GM19043 (cell line): ENCODE results near the gene ARHGAP35.
"Not testable (repeated sequence)": the region's sequence is repeated elsewhere in the genome, so short reads cannot be mapped to it uniquely, and the experiment has no call there.

ENCODE experiments used
- ATAC-seq: cut with Tn5 transposase; IDR thresholded peaks from one replicate; pipeline ENCODE4 v1.9.1; 2021; ENCODE audit warnings: low read depth; ENCODE audit not compliant: unreplicated experiment

The ARHGAP35 gene

DNA sequence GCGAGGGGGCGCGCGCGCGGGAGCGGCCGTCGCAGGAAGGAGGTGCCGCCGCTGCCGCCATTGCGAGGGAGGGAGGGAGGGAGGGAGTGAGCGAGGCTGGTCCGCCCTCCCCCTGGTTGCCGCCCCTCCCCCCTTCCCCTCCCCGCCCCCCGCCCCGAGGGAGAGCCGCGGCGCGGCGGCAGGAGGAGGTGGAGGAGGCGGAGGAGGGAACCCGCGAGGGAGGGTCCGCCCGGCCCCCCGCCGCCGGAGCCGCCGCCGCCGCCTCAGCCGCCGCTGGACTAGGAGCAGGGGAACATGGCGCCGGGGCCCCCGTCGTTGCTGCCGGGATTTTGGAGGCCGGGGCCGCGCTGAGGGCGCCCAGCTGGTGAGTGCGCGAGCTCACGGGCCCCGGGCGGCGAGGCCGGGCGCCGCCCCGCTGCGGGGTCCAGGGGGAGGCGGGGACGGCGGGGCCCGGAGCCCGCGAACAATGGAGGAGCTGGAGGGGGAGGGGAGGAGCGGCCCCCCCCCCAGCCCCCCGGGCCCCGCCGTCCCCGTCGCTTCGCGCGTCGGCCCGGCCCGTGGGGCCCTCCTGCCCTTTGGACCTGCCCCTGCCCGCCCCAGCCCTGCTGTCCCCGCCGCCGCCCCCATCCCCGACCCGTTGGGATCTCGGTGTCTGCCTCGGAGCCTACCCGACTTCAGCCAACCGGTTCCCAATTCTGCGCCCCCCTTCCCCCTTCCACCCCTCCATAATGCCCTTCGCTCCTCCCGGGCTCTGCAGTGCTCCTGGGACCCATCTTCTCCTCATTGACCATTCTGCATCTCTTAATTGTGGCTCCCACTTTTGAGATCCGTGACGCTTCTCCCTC is at the start of gene ARHGAP35:
Gene ARHGAP35, plus strand, starts transcription at position 152 of the 845 bp plus-strand sequence. CDS start 57,679 bp downstream, outside the sequence.
- ATAC-seq, result no peak

- ATAC-seq, result no peak
Observed at GRCh38 chr19:46812977-46813838, 47.6 kb upstream of the ARHGAP35 start.

DNA sequence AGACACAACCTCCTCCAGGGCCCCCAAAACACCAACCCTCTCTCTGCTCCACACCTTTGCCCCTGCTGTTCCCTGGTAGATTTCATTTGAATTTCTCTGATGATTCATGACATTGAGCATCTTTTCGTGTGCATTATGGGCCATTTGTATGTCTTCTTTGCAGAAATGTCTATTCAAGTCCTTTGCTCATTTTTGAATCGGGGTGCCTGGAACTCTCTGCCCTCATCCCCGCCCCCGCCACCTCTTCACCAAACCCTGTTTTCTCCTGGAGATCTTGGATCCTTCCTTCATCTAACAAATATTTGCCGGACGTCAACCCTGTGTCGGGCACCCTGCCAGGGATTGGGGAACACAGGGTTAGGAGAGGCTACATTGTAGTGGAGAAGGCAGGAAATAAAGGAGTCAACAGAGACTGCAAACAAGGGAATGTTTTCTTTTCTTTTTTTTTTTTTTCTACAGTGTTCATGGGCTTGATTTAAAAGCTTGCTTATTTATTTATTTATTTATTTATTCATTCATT is 46.9 kb upstream of the ARHGAP35 start:
- ATAC-seq, result no peak

- ATAC-seq, result no peak
Observed at GRCh38 chr19:46815833-46816627, 44.8 kb upstream of the ARHGAP35 start.

DNA sequence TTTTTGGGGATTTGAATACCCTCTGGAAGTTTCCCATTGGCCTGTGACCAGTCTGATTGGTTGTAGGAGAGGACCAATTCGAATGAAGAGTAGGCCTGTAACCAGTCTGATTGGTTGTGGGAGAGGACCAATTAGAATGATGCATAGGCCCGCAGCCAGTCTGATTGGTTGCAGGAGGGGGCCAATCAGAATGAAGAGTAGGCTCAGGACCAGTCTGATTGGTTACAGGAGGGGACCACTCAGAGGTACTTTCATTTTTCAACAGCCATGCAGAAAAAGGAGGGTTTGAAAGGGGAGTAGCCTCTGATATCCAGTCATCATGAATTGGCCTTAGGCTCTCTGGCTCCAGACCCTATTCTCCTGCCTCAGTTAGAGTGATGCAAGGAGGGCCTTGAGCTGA is 42.0 kb upstream of the ARHGAP35 start:
- no peak for ATAC-seq

- ATAC-seq, result peak; percentile 54
Observed at GRCh38 chr19:46821512-46822409, 39.0 kb upstream of the ARHGAP35 start.

DNA sequence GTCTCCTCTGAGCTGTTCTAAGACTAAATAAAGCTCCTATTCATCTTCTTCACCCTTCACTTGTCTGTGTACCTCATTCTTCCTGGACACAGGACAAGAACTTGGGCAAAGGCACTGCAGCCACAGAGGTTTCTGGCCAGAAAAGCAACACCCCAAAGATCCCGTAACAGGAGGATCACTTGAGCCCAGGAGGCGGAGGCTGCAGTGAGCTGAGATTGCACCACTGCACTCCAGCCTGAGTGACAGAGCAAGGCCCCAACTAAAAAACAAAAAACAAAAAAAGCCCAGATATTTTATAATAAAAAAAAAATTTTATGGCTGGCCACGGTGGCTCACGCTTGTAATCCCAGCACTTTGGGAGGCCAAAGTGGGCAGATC is 38.4 kb upstream of the ARHGAP35 start:
- not testable (repeated sequence) for ATAC-seq

- ATAC-seq, result no peak
Observed at GRCh38 chr19:46823049-46823448, 37.7 kb upstream of the ARHGAP35 start.

GRCh38 chr19:46824890-46825730 is 35.7 kb upstream of the ARHGAP35 start:
- ATAC-seq, result no peak

GRCh38 chr19:46825731-46826055 is 35.1 kb upstream of the ARHGAP35 start:
- no peak for ATAC-seq

GRCh38 chr19:46828484-46828883 is 32.3 kb upstream of the ARHGAP35 start:
- ATAC-seq, result no peak

GRCh38 chr19:46830864-46831263 is 29.9 kb upstream of the ARHGAP35 start:
- ATAC-seq, result no peak

DNA sequence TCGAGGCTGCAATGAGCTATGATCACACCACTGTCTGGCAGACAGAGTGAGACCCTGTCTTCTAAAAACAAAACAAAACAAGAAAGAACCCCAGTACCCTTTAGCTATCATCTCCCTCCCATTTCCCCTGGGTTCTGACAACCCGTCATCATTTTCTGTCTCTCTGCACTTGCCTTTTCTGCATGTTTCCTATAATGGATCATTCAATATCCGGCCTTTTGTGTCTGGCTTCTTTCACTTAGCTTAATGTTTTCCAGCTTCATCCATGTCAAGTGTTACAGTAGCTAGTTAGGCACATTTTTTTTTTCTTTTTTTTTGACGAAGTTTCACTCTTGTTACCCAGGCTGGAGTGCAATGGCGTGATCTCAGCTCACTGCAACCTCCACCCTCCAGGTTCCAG is 26.7 kb upstream of the ARHGAP35 start:
- ATAC-seq, result no peak

DNA sequence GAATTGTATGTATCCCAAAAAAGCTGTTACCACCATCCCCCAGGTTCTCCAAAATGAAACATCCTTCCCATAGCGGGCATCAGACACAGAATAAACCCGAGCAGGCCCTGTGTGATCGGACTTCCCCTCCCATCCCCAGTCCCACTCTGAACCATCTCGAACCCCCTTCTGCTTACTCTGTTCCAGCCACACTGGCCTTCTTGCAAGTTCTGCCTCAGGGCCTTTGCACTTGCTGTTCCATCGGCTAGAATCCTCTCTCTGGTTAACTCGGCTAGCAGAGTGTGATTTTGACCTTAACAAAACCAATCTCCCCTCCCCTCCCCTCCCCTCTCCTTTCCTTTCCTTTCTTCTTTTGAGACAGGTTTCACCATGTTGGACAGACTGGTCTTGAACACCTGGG is 25.8 kb upstream of the ARHGAP35 start:
- ATAC-seq, result no peak

DNA sequence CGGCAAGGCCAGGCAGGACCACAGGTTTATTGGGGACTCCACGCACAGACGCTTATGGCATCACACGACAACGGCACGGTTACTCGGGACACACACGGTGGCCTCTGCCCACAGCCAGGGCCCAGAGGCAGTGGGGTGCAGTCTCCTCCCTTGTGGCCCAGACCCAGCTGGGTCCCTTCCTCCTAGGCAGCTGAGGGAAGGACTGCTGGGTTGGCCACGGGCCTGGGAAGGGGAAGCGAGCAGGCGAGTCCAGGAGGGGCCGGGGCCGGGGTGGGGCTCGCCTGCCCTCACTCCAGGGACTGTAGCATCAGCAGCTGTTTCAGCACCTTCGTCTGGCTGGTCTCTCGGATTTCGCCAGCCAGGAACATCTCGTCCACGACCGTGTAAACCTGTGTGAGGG is 22.6 kb upstream of the ARHGAP35 start:
- no peak for ATAC-seq

- ATAC-seq, result no peak
Observed at GRCh38 chr19:46839752-46840497, 20.9 kb upstream of the ARHGAP35 start.

DNA sequence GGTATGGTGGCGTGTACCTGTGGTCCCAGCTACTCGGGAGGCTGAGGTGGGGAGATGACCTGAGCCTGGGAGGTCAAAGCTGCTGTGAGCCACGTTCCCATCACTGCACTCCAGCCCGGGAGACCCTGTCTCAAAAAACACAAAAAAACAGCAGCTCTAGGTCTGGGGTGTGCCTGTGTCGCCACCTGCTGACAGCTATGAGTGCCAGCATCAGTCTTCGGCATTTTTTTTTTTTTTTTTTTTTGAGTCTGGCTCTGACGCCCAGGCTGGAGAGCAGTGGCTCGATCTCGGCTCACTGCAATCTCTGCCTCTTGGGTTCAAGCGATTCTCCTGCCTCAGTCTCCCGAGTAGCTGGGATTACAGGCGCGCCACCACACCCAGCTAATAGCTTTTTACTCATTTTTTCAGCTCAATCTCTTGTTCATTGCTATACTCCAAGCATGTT is 20.3 kb upstream of the ARHGAP35 start:
- no peak for ATAC-seq

DNA sequence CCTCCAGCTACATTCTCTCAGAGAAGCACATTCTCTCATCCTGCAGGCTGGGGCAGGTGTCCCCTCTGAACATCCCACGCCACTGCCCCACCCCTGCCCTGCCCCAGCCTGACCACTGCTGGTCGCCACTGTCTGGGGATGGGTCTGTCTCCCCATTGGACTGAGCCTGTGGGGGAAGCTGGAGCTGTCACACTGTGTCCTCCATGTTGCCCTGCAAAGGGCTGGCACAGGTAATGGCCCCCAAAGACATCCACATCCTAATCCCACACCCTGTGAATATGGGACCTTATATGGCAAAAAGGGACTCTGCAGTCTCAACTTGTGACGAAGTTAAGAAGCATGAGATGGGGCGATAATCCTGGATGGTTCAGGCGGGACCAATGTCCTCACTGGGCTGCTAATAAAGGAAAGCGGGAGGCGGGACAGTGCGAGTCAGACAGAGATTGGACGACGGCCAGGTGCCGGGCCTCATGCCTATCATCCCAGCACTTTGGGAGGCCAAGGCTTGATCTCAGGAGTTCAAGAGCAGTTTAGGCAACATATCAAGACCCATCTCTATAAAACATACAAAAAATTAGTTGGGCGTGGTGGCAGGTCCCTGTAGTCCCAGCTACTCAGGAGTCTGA is 19.2 kb upstream of the ARHGAP35 start:
- ATAC-seq, result no peak
